Measurements from ENCODE around the gene KCNQ5.

The KCNQ5 gene

DNA sequence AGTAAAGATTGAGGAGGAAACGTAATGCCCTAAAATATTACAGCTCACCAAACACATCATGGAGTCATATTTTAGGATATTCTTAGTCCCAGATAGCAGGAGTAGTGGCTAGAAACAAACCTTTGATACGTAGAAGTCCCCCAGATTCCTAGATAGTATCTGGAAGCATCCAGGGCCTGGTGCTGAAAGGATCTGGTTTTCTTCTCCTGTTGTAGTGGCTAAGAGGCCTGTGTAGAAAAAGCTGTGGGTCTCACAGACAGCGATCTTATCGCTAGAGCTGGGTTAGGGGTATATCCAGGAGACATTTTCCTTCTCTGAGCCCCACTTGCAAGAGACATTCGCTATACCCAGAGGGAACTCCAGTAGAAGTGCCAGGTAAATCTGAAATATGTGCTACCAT lies 139.9 kb downstream of the KCNQ5 start:
- ATAC-seq (ENCODE audit: low read depth) = no peak

DNA sequence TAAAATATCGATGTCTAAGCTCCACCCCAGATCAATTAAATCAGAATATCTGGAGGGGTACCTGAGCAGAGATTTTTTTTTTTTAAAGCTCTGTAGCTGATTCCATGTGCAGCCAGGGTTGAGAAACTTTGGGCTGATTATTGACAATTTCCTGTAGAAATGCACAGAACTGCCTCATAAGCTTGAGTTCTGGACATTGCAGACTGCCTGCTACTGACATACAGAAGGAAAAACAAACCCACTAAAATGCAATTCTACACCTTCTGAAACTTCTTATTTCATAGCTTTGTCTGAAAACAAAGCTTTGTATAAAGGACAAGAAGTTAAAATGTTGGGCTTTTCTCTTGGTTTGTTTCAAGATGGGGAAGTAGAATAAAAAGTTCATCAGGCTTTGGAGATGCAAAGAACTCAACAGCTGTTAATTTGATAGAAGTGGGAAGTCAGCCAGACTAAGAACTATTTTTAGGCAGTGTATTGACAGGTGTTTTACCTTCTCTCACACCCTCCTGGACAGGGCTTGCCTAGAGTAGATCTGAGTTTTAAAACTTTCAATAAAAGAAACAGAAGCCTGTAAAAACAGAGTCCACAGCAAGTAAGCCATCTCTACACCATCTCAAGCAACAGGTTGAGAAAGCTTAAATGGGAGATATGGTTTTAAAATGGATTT lies 147.7 kb downstream of the KCNQ5 start:
- Histone ChIP-seq H3K27me3 (ENCODE audit: insufficient read depth, poor library complexity, severe bottlenecking) (no peaks in the 10 kb centered on the region), H3K4me3 (ENCODE audit: severe bottlenecking) (no peak overlapping the region), H3K9me3 (ENCODE audit: severe bottlenecking) (no peaks in the 10 kb centered on the region), H3K27ac (ENCODE audit: poor library complexity, severe bottlenecking) (no peak overlapping the region), H3K36me3 (ENCODE audit: low read depth) (no peaks in the 10 kb centered on the region), H3K4me1 (ENCODE audit: insufficient read depth, poor library complexity, severe bottlenecking) (no peaks in the 10 kb centered on the region)
- DNase-seq (ENCODE audit: low spot score) (no peak), ATAC-seq (ENCODE audit: low read depth) (no peak)
- TF ChIP-seq, protein P1, sequence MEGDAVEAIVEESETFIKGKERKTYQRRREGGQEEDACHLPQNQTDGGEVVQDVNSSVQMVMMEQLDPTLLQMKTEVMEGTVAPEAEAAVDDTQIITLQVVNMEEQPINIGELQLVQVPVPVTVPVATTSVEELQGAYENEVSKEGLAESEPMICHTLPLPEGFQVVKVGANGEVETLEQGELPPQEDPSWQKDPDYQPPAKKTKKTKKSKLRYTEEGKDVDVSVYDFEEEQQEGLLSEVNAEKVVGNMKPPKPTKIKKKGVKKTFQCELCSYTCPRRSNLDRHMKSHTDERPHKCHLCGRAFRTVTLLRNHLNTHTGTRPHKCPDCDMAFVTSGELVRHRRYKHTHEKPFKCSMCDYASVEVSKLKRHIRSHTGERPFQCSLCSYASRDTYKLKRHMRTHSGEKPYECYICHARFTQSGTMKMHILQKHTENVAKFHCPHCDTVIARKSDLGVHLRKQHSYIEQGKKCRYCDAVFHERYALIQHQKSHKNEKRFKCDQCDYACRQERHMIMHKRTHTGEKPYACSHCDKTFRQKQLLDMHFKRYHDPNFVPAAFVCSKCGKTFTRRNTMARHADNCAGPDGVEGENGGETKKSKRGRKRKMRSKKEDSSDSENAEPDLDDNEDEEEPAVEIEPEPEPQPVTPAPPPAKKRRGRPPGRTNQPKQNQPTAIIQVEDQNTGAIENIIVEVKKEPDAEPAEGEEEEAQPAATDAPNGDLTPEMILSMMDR (IDR thresholded peaks at IDR 0.05; ENCODE audit: poor library complexity, severe bottlenecking) = no peak

More for the DNA sequence above, 139.9 kb downstream of the KCNQ5 start:
- Histone ChIP-seq H3K9me3 (ENCODE audit: severe bottlenecking) (no peaks in the 10 kb centered on the region), H3K27ac (ENCODE audit: poor library complexity, severe bottlenecking) (no peak overlapping the region), H3K27me3 (ENCODE audit: insufficient read depth, poor library complexity, severe bottlenecking) (no peaks in the 10 kb centered on the region), H3K36me3 (ENCODE audit: low read depth) (no peaks in the 10 kb centered on the region), H3K4me1 (ENCODE audit: insufficient read depth, poor library complexity, severe bottlenecking) (no peaks in the 10 kb centered on the region), H3K4me3 (ENCODE audit: severe bottlenecking) (no peak overlapping the region)
- TF ChIP-seq, protein P1 (IDR thresholded peaks at IDR 0.05; ENCODE audit: poor library complexity, severe bottlenecking) = no peak
- DNase-seq (ENCODE audit: low spot score) = no peak

DNA sequence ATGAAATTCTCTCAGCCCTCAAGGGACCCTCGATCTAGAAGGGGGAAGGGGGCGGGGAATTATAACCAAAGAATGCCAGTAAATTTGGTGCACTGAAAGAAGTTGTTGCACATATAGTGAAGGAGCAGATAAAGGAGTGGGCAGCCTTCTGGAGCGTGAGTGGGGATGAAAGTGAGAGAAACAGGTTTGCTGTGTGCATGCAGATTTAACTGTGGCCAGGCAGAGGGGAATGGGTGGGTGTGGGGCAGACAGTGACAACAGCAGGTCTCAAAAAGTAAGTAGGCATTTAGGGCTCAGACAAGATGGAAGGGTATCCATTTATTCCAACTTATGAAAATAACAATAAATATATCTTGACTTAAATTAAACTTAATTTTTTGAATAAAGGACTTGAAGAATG lies 149.1 kb downstream of the KCNQ5 start:
- ATAC-seq (ENCODE audit: low read depth) (no peak), DNase-seq (ENCODE audit: low spot score) (no peak)
- H3K4me1 ChIP-seq (ENCODE audit: insufficient read depth, poor library complexity, severe bottlenecking) = no peaks in the 10 kb centered on the region

GRCh38 chr6:72776456-72776855 lies 154.6 kb downstream of the KCNQ5 start:
- no peaks in the 10 kb centered on the region for H3K4me1 ChIP-seq (ENCODE audit: insufficient read depth, poor library complexity, severe bottlenecking)
- DNase-seq (ENCODE audit: low spot score) = no peak
- ATAC-seq (ENCODE audit: low read depth) = no peak
- no peak overlapping the region for H3K4me3 ChIP-seq (ENCODE audit: severe bottlenecking)
- H3K36me3 ChIP-seq (ENCODE audit: low read depth) = no peaks in the 10 kb centered on the region
- no peaks in the 10 kb centered on the region for H3K9me3 ChIP-seq (ENCODE audit: severe bottlenecking)
- H3K27ac ChIP-seq (ENCODE audit: poor library complexity, severe bottlenecking) = no peak overlapping the region
- no peaks in the 10 kb centered on the region for H3K27me3 ChIP-seq (ENCODE audit: insufficient read depth, poor library complexity, severe bottlenecking)
- TF ChIP-seq, protein P1 (IDR thresholded peaks at IDR 0.05; ENCODE audit: poor library complexity, severe bottlenecking) = no peak

More for the DNA sequence above, 149.1 kb downstream of the KCNQ5 start:
- no peaks in the 10 kb centered on the region for H3K9me3 ChIP-seq (ENCODE audit: severe bottlenecking)
- no peak overlapping the region for H3K27ac ChIP-seq (ENCODE audit: poor library complexity, severe bottlenecking)
- no peaks in the 10 kb centered on the region for H3K27me3 ChIP-seq (ENCODE audit: insufficient read depth, poor library complexity, severe bottlenecking)
- no peak overlapping the region for H3K4me3 ChIP-seq (ENCODE audit: severe bottlenecking)
- no peaks in the 10 kb centered on the region for H3K36me3 ChIP-seq (ENCODE audit: low read depth)
- TF ChIP-seq, protein P1 (IDR thresholded peaks at IDR 0.05; ENCODE audit: poor library complexity, severe bottlenecking) = no peak

DNA sequence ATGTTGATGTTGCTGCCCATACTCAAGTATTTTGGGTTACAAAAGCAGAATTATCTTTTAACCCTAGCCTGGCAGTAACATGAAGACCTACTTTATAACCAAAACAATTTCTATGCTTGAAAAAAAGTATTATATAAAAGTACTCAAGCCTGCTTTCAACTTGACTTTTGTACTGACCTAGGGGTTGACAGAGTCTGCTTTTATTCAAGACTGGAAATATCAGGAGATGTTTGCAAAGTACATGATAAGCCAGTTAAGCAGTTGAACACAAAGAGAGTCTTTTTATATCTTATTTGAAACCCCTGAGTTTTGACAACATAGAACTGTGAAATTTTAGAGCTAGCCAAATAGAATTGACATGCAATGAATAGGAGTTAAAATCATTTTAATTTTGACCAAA lies 159.8 kb downstream of the KCNQ5 start:
- Histone ChIP-seq H3K4me3 (ENCODE audit: severe bottlenecking) (no peak overlapping the region), H3K36me3 (ENCODE audit: low read depth) (no peaks in the 10 kb centered on the region), H3K4me1 (ENCODE audit: insufficient read depth, poor library complexity, severe bottlenecking) (peaks cover 28% of the 10 kb centered on the region), H3K27ac (ENCODE audit: poor library complexity, severe bottlenecking) (no peak overlapping the region), H3K27me3 (ENCODE audit: insufficient read depth, poor library complexity, severe bottlenecking) (no peaks in the 10 kb centered on the region), H3K9me3 (ENCODE audit: severe bottlenecking) (no peaks in the 10 kb centered on the region)
- ATAC-seq (ENCODE audit: low read depth) (no peak), DNase-seq (ENCODE audit: low spot score) (no peak)
- TF ChIP-seq, protein P1 (IDR thresholded peaks at IDR 0.05; ENCODE audit: poor library complexity, severe bottlenecking) = no peak

All from RWPE2 (cell line).